Spleen (tissue), 11 donors: Measurements from ENCODE around the gene MGMT. TPM values are rescaled to one million over a fixed set of nuclear protein-coding genes. Genes with fewer than 3 reads are reported as not detected.

Experiments used
- DNase-seq: peaks from one replicate; pipeline ENCODE4 v3.0.0-alpha.2; 2020
- H3K27ac ChIP-seq, 8 donors: fragments of 200-600 bp; sonication (generic) in 7 of 8; 1 replicate in 4 of 8; 2 replicates in 4 of 8; pipeline versions ENCODE4 v1.5.0 to v1.8.0; 2016 to 2021; ENCODE audit warnings: inconsistent platforms in 4 of 8, mild to moderate bottlenecking in 4 of 8, moderate library complexity in 1 of 8
- H3K27me3 ChIP-seq, 7 donors: fragments of 200-600 bp; sonication (generic) in 6 of 7; replicated peaks in 1 of 7; 1 replicate in 4 of 7; 2 replicates in 3 of 7; pipeline versions ENCODE4 v1.5.0 to v1.8.0; 2016 to 2021; ENCODE audit warnings: inconsistent platforms in 3 of 7, mild to moderate bottlenecking in 1 of 7
- H3K36me3 ChIP-seq, 6 donors: fragments of 200-600 bp; sonication (generic) in 5 of 6; 1 replicate in 4 of 6; 2 replicates in 2 of 6; pipeline versions ENCODE4 v1.5.0 to v1.8.0; 2016 to 2021; ENCODE audit warnings: inconsistent platforms in 2 of 6
- H3K4me1 ChIP-seq, 6 donors: fragments of 200-600 bp; sonication (generic) in 5 of 6; 1 replicate in 3 of 6; 2 replicates in 3 of 6; pipeline versions ENCODE4 v1.5.0 to v1.8.0; 2016 to 2021; ENCODE audit warnings: inconsistent platforms in 3 of 6
- H3K4me3 ChIP-seq, 8 donors: fragments of 200-600 bp; sonication (generic) in 7 of 8; 1 replicate in 4 of 8; 2 replicates in 4 of 8; pipeline versions ENCODE4 v1.5.0 to v1.8.0; 2016 to 2021; ENCODE audit warnings: inconsistent platforms in 4 of 8, mild to moderate bottlenecking in 4 of 8, moderate library complexity in 2 of 8
- H3K9me3 ChIP-seq, 8 donors: fragments of 200-600 bp; sonication (generic) in 7 of 8; 1 replicate in 4 of 8; 2 replicates in 4 of 8; pipeline versions ENCODE4 v1.5.0 to v1.8.0; 2016 to 2021; ENCODE audit warnings: inconsistent platforms in 4 of 8
- CTCF ChIP-seq, 11 experiments: fragments of 200-600 bp in 7 of 11; fragments of 450-650 bp in 4 of 11; sonication (generic) in 4 of 11; IDR thresholded peaks in 8 of 11; conservative IDR thresholded peaks in 3 of 11; 1 replicate in 7 of 11; 2 replicates in 4 of 11; pipeline versions ENCODE4 v1.4.0 to v1.8.0; 2016 to 2021; ENCODE audit warnings: antibody characterized with exemption in 11 of 11, inconsistent platforms in 4 of 11, mild to moderate bottlenecking in 1 of 11
- POLR2A ChIP-seq, 3 donors: fragments of 450-650 bp; IDR thresholded peaks; one replicate each; pipeline ENCODE4 v1.5.1; 2017; ENCODE audit warnings: antibody characterized with exemption in 3 of 3, mild to moderate bottlenecking in 1 of 3
- POLR2AphosphoS5 ChIP-seq, 3 donors: sonication (generic); formaldehyde crosslinking; IDR thresholded peaks; one replicate each; pipeline ENCODE4 v1.5.1; 2017; ENCODE audit warnings: antibody characterized with exemption in 3 of 3
- WGBS, 5 donors: extraction: QIAGEN DNeasy Blood & Tissue Kit in 3 of 5; methylation state at CpG; one replicate each; pipeline versions ENCODE4 v1.1.5 to v1.1.7; 2013 to 2018; 5-methylcytosine and 5-hydroxymethylcytosine counted together
- intact Hi-C: fragments of 100-400 bp; cut with DNase I; formaldehyde crosslinking; loops from one replicate; pipeline ENCODE4 v1.15.0; 2023; ENCODE audit warnings: low total_unique reads
- polyA plus RNA-seq, 3 donors: library from polyadenylated mRNA; stranded (reverse); fragments of 200-250 nt; gene quantifications; one replicate each; pipeline ENCODE4 v1.2.1, GENCODE V29; 2013
- total RNA-seq, 7 donors: library from RNA; depleted of rRNA in 3 of 7; stranded (reverse); fragments of >200 nt in 3 of 7; fragmentation: NEBNext Ultra II Directional in 4 of 7; extraction: Animal tissue kit (Norgen Biotek cat#: 25700) in 4 of 7; gene quantifications; one replicate each; pipeline versions ENCODE4 v1.1.0 to v1.2.1, GENCODE V29; 2016 to 2021
- donor health status: healthy with polysubstance abuse.
- donor health status: DM: no; HTN: no; CAD: no; lungs with moderate emphysema.
- donor health status: DM: no; HTN: no; CAD: no.
- donor health status: Bipolar disorder and iron deficiency.
- donor health status: healthy.
- donor health status: DM: no; HTN: no; CAD: no.
- donor health status: DM: yes; HTN: yes; CAD: no.

Gene MGMT
- total and polyA plus RNA-seq, 10 donors = 14.3 to 33.4 (median 21.7) TPM

GRCh38 chr10:129778571-129778970 is 311.5 kb downstream of the MGMT start:
- no peak overlapping the region for H3K4me3 ChIP-seq
- no peaks in the 10 kb centered on the region for H3K4me1 ChIP-seq
- WGBS, 5 donors = 91 to 97% (median 97%) methylated on average over 10 to 13 of the region's 13 CpGs
- no peaks in the 10 kb centered on the region for H3K27me3 ChIP-seq
- H3K9me3 ChIP-seq = peaks cover 0 to 24% (median 2%) of the 10 kb centered on the region in 8 donors
- no peak overlapping the region for H3K27ac ChIP-seq
- intact Hi-C loops = no loop called here
- peaks cover 0 to 5% (median 0%) of the 10 kb centered on the region in 6 donors for H3K36me3 ChIP-seq
- TF ChIP-seq POLR2A (IDR thresholded peaks at IDR 0.05) (no peak), CTCF (IDR thresholded peaks at IDR 0.05 in 8 of 11, conservative IDR thresholded peaks at IDR 0.05 in 3 of 11) (no peak), POLR2AphosphoS5 (IDR thresholded peaks at IDR 0.05) (no peak)
- peak; percentile 47 for DNase-seq

DNA sequence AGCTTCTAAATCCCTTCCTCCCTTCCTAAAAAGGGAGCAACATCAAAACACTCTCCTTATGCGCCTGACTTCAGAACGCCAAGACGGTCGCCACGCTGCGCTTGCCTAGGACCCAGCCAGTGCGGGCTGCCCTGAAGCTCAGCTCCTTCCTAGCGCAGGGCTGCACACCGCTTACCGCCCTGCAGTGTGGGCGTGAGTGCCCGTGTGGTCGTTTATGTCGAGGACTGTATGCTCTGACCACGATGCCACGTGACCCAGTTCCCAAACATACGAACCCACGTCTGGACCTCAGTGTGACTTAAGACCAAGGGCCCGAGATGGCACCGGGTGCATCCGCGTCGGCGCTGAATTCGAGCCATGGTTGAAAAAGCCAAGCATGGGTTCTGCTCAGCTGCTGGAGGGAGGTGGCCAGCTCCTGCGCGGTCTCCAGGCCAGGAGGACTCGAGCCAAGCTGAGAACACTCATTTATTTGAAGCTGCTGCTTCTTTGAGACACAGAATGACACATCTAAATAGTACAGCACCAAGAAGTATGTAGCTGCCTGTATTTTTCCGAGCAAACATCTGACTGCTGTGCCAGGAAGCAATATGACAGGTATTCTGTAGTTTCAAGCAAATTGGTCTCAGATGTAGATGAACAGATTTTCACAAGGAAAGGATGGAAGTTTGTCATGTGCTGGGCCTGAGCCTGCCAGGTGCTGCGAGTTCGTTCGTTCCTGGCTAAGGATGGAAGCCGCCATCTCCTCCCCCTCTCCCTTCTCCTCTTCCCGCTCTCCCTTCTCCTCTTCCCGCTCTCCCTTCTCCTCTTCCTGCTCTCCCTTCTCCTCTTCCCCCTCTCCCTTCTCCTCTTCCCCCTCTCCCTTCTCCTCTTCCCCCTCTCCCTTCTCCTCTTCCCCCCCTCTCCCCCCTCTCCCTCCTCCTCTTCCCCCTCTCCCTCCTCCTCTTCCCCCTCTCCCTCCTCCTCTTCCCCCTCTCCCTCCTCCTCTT is 312.4 kb downstream of the MGMT start:
- peak; percentile 47 for DNase-seq

DNA sequence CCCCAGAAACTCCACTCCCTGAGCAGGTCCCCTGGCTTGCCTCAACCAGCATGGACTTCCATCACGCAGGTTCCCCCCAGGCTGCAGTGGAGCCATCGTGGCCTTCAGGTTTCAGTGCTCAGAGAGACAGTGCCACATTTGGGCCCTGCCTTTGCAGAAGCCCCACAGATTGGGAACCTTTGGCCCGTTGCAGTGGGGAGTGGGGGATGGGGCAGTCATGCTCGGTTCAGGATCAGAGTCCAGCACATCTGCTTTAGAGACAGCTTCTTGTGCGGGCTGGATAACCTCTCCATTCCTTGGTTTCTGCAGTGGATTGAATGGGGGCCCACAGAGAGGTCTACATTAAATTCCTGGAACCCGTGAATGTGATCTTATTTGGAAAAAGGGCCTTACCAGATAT is 313.2 kb downstream of the MGMT start:
- Histone ChIP-seq H3K4me3 (no peak overlapping the region), H3K36me3 (no peaks in the 10 kb centered on the region), H3K27me3 (no peaks in the 10 kb centered on the region), H3K9me3 (peaks cover 0 to 31% (median 2%) of the 10 kb centered on the region in 8 donors), H3K4me1 (no peaks in the 10 kb centered on the region), H3K27ac (no peak overlapping the region)
- DNase-seq = peak; percentile 48
- intact Hi-C loops = no loop called here
- no peak for TF ChIP-seq CTCF (IDR thresholded peaks at IDR 0.05 in 8 of 11, conservative IDR thresholded peaks at IDR 0.05 in 3 of 11)
- no peak for TF ChIP-seq POLR2A (IDR thresholded peaks at IDR 0.05)
- no peak for TF ChIP-seq POLR2AphosphoS5 (IDR thresholded peaks at IDR 0.05)
- WGBS, 5 donors = 84 to 93% (median 90%) methylated on average over 6 of the region's 6 CpGs

More for the DNA sequence above, 312.4 kb downstream of the MGMT start:
- Histone ChIP-seq H3K27me3 (no peaks in the 10 kb centered on the region), H3K9me3 (peaks cover 0 to 24% (median 2%) of the 10 kb centered on the region in 8 donors), H3K27ac (no peak overlapping the region), H3K36me3 (no peaks in the 10 kb centered on the region), H3K4me1 (no peaks in the 10 kb centered on the region), H3K4me3 (no peak overlapping the region)
- intact Hi-C loops = no loop called here
- TF ChIP-seq POLR2AphosphoS5 (IDR thresholded peaks at IDR 0.05) (no peak), POLR2A (IDR thresholded peaks at IDR 0.05) (no peak), CTCF (IDR thresholded peaks at IDR 0.05 in 8 of 11, conservative IDR thresholded peaks at IDR 0.05 in 3 of 11) (no peak)
- 88 to 95% (median 89%) methylated on average over 31 to 35 of the region's 35 CpGs for WGBS, 5 donors
